Loucy (cell line): ENCODE data around the gene PRCP.

Source experiments
- CTCF ChIP-seq: fragments of 200-600 bp; sonication (generic); conservative IDR thresholded peaks from 2 replicates; pipeline ENCODE4 v1.5.1; 2014; ENCODE audit warnings: mild to moderate bottlenecking, antibody characterized with exemption, low read length
- EZH2phosphoT487 ChIP-seq: fragments of 200-600 bp; IDR thresholded peaks from 2 replicates; pipeline ENCODE4 v1.6.1; 2018; ENCODE audit warnings: antibody characterized with exemption, mild to moderate bottlenecking, moderate library complexity, borderline replicate concordance

- TF ChIP-seq CTCF (no peak), EZH2phosphoT487 (no peak)
Measured at GRCh38 chr11:82811369-82811768, 88.9 kb downstream of the PRCP start.
